ENCODE results near the gene PEA15.

Gene PEA15

GRCh38 chr1:160209321-160210046 is 4.3 kb downstream of the PEA15 start:
- no peak for DNase-seq

- DNase-seq = no peak
Observed at GRCh38 chr1:160210561-160210960, 5.4 kb downstream of the PEA15 start.

GRCh38 chr1:160211046-160211790 is 6.0 kb downstream of the PEA15 start:
- DNase-seq = no peak

GRCh38 chr1:160214481-160215140 is 9.4 kb downstream of the PEA15 start:
- no peak for DNase-seq

- no peak for DNase-seq
Observed at GRCh38 chr1:160216301-160216700, 11.1 kb downstream of the PEA15 start.

- no peak for DNase-seq
Observed at GRCh38 chr1:160217481-160218051, 12.4 kb downstream of the PEA15 start.

- no peak for DNase-seq
Observed at GRCh38 chr1:160219062-160219929, 14.1 kb downstream of the PEA15 start.

GRCh38 chr1:160220301-160220700 is 15.1 kb downstream of the PEA15 start:
- no peak for DNase-seq

GRCh38 chr1:160221089-160221488 is 15.9 kb downstream of the PEA15 start:
- no peak for DNase-seq

GRCh38 chr1:160222546-160222945 is 17.4 kb downstream of the PEA15 start:
- no peak for DNase-seq

- DNase-seq = no peak
Observed at GRCh38 chr1:160224606-160225005, 19.4 kb downstream of the PEA15 start.

- DNase-seq = no peak
Observed at GRCh38 chr1:160225345-160225744, 20.2 kb downstream of the PEA15 start.

- DNase-seq = no peak
Observed at GRCh38 chr1:160226623-160227022, 21.4 kb downstream of the PEA15 start.

GRCh38 chr1:160227034-160227433 is 21.9 kb downstream of the PEA15 start:
- DNase-seq = no peak

- DNase-seq = no peak
Observed at GRCh38 chr1:160227561-160227960, 22.4 kb downstream of the PEA15 start.

GRCh38 chr1:160228431-160228830 is 23.2 kb downstream of the PEA15 start:
- no peak for DNase-seq

- DNase-seq = no peak
Observed at GRCh38 chr1:160232911-160233310, 27.7 kb downstream of the PEA15 start.

GRCh38 chr1:160236806-160237205 is 31.6 kb downstream of the PEA15 start:
- no peak for DNase-seq

- no peak for DNase-seq
Observed at GRCh38 chr1:160237558-160237957, 32.4 kb downstream of the PEA15 start.

- no peak for DNase-seq
Observed at GRCh38 chr1:160238408-160238807, 33.2 kb downstream of the PEA15 start.

GRCh38 chr1:160239582-160240299 is 34.6 kb downstream of the PEA15 start:
- no peak for DNase-seq

GRCh38 chr1:160243767-160244166 is 38.6 kb downstream of the PEA15 start:
- DNase-seq = no peak

Data from right forelimb (tissue), 1 donor.